ENCODE measurements around the gene ARHGAP6.
A peak's percentile ranks its signal among the peaks of the same experiment; 100 is the strongest.

ARHGAP6 gene

GRCh38 chrX:11648705-11649519, 16.8 kb downstream of the ARHGAP6 start:
- ChIA-PET CTCF (interaction anchor here (1.1 to 2.0 kb wide), 3 partner anchors 12 to 31 kb away, joined by 3 to 6 read pairs (median 5); partner anchors contain the start of gene ARHGAP6), POLR2A (no interaction called here)
- no peak for DNase-seq (ENCODE audit: extremely low spot score)
- TF ChIP-seq CTCF (IDR thresholded peaks at IDR 0.05; ENCODE audit: control extremely low read depth, extremely low read depth, low read depth, missing control alignments), result no peak

GRCh38 chrX:11647138-11647537, 18.6 kb downstream of the ARHGAP6 start:
- no peak for DNase-seq (ENCODE audit: extremely low spot score)
- POLR2A ChIA-PET, result no interaction called here
- CTCF ChIA-PET, result interaction anchor here (2.0 kb wide), 1 partner anchor 18 kb away, joined by 6 read pairs; the partner anchor contains the start of gene ARHGAP6
- TF ChIP-seq CTCF (IDR thresholded peaks at IDR 0.05; ENCODE audit: control extremely low read depth, extremely low read depth, low read depth, missing control alignments), result no peak

- no peak for DNase-seq (ENCODE audit: extremely low spot score)
- TF ChIP-seq CTCF (IDR thresholded peaks at IDR 0.05; ENCODE audit: control extremely low read depth, extremely low read depth, low read depth, missing control alignments), result no peak
- CTCF ChIA-PET, result no interaction called here
- POLR2A ChIA-PET, result no interaction called here
These were observed 24.2 kb downstream of the ARHGAP6 start for GRCh38 chrX:11641349-11642065.

DNA sequence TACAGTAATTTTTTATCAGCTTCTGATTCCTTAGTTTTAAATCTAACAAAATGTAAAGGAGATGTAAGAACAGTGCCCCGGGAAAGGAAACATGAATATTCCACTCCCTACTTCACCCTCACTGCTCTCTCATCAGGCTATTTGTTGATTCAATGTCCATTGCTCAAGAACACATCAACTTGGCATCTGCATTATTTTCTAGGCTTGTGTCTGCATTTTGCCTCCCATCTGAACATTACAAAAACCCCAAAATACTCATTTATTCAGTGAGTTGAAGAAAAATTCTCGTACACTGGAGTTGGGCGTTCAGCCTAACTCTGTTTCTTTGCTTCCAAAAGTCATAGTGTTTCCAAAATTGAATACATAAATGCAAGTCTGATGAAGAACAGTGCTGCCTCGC, 25.6 kb downstream of the ARHGAP6 start:
- POLR2A ChIA-PET, result no interaction called here
- DNase-seq (ENCODE audit: extremely low spot score), result no peak
- CTCF ChIA-PET, result no interaction called here
- no peak for TF ChIP-seq CTCF (IDR thresholded peaks at IDR 0.05; ENCODE audit: control extremely low read depth, extremely low read depth, low read depth, missing control alignments)

GRCh38 chrX:11632732-11633131, 33.0 kb downstream of the ARHGAP6 start:
- TF ChIP-seq CTCF (IDR thresholded peaks at IDR 0.05; ENCODE audit: control extremely low read depth, extremely low read depth, low read depth, missing control alignments), result no peak
- CTCF ChIA-PET, result interaction anchor here (1.1 to 2.1 kb wide), 5 partner anchors 11 to 40 kb away, joined by 3 to 6 read pairs (median 3); no protein-coding TSS in a partner anchor
- POLR2A ChIA-PET, result no interaction called here
- DNase-seq (ENCODE audit: extremely low spot score), result no peak

GRCh38 chrX:11629593-11630211, 36.0 kb downstream of the ARHGAP6 start:
- peak; percentile 12 for DNase-seq (ENCODE audit: extremely low spot score)
- TF ChIP-seq CTCF (IDR thresholded peaks at IDR 0.05; ENCODE audit: control extremely low read depth, extremely low read depth, low read depth, missing control alignments), result no peak
- POLR2A ChIA-PET, result no interaction called here
- CTCF ChIA-PET, result interaction anchor here (0.9 to 2.3 kb wide), 5 partner anchors 12 to 98 kb away, joined by 3 to 8 read pairs (median 4); no protein-coding TSS in a partner anchor

Data from GM10248 (cell line).